ENCODE data around the gene C2orf72. TPM values are rescaled to one million over a fixed set of nuclear protein-coding genes. Genes with fewer than 3 reads are reported as not detected.

Gene C2orf72
- total and polyA plus RNA-seq, 4 donors: 33.2 to 141 (median 84.9) TPM

GRCh38 chr2:230990131-230990898 lies 47.0 kb upstream of the C2orf72 start:
- H3K36me3 ChIP-seq (ENCODE audit: control insufficient read depth in 4 of 4, insufficient read depth in 3 of 4, low read depth in 1 of 4, low read length in 3 of 4): no peaks in the 10 kb centered on the region
- peaks cover 0 to 5% (median 2%) of the 10 kb centered on the region in 4 donors for H3K4me1 ChIP-seq (ENCODE audit: control insufficient read depth in 4 of 4, insufficient read depth in 4 of 4, low read length in 3 of 4)
- no peak overlapping the region for H3K9ac ChIP-seq (ENCODE audit: low read depth in 1 of 2, low read length in 2 of 2)
- H3K27me3 ChIP-seq (ENCODE audit: control insufficient read depth in 4 of 4, insufficient read depth in 4 of 4, low read length in 3 of 4): peaks cover 0 to 4% (median 0%) of the 10 kb centered on the region in 4 donors
- DNase-seq (ENCODE audit: low spot score): no peak
- 59% methylated on average over 70 of the region's 70 CpGs for WGBS
- no peaks in the 10 kb centered on the region for H3K9me3 ChIP-seq (ENCODE audit: control insufficient read depth in 4 of 4, low read length in 3 of 4)
- H3K27ac ChIP-seq (ENCODE audit: low read depth in 1 of 2, low read length in 2 of 2): no peak overlapping the region
- H3K4me3 ChIP-seq (ENCODE audit: low read depth in 1 of 3, low read length in 3 of 3): no peak overlapping the region
- TF ChIP-seq CTCF (IDR thresholded peaks at IDR 0.05; ENCODE audit: low read depth, low read length, missing input control) (no peak), GABPA (IDR thresholded peaks at IDR 0.05 in 1 of 2, conservative IDR thresholded peaks at IDR 0.05 in 1 of 2) (no peak), SP1 (IDR thresholded peaks at IDR 0.05) (no peak), FOXA1 (IDR thresholded peaks at IDR 0.05) (no peak), HNF4G (IDR thresholded peaks at IDR 0.05) (no peak), RXRA (IDR thresholded peaks at IDR 0.05) (no peak), ZBTB33 (IDR thresholded peaks at IDR 0.05) (no peak), RAD21 (IDR thresholded peaks at IDR 0.05) (no peak)

- peaks cover 0 to 5% (median 2%) of the 10 kb centered on the region in 4 donors for H3K4me1 ChIP-seq (ENCODE audit: control insufficient read depth in 4 of 4, insufficient read depth in 4 of 4, low read length in 3 of 4)
- no peak overlapping the region for H3K9ac ChIP-seq (ENCODE audit: low read depth in 1 of 2, low read length in 2 of 2)
- H3K27ac ChIP-seq (ENCODE audit: low read depth in 1 of 2, low read length in 2 of 2): no peak overlapping the region
- TF ChIP-seq HNF4G (IDR thresholded peaks at IDR 0.05) (no peak), RXRA (IDR thresholded peaks at IDR 0.05) (no peak), REST (IDR thresholded peaks at IDR 0.05) (no peak), FOXA1 (IDR thresholded peaks at IDR 0.05) (no peak), MAX (IDR thresholded peaks at IDR 0.05) (no peak), HNF4A (conservative IDR thresholded peaks at IDR 0.05) (no peak), EGR1 (IDR thresholded peaks at IDR 0.05; ENCODE audit: low read depth in 2 of 2) (no peak), GABPA (IDR thresholded peaks at IDR 0.05 in 1 of 2, conservative IDR thresholded peaks at IDR 0.05 in 1 of 2) (no peak), RAD21 (IDR thresholded peaks at IDR 0.05) (no peak)
- no peak for DNase-seq (ENCODE audit: low spot score)
- H3K36me3 ChIP-seq (ENCODE audit: control insufficient read depth in 4 of 4, insufficient read depth in 3 of 4, low read depth in 1 of 4, low read length in 3 of 4): no peaks in the 10 kb centered on the region
- no peak overlapping the region for H3K4me3 ChIP-seq (ENCODE audit: low read depth in 1 of 3, low read length in 3 of 3)
- H3K27me3 ChIP-seq (ENCODE audit: control insufficient read depth in 4 of 4, insufficient read depth in 4 of 4, low read length in 3 of 4): peaks cover 0 to 4% (median 0%) of the 10 kb centered on the region in 4 donors
- no peaks in the 10 kb centered on the region for H3K9me3 ChIP-seq (ENCODE audit: control insufficient read depth in 4 of 4, low read length in 3 of 4)
- 48% methylated on average over 27 of the region's 27 CpGs for WGBS
Measured at GRCh38 chr2:230990899-230991150, 46.5 kb upstream of the C2orf72 start.
